Kidney epithelial cell (primary cell): ENCODE results near the gene ZDHHC4. TPM values are rescaled to one million over a fixed set of nuclear protein-coding genes. Genes with fewer than 3 reads are reported as not detected.

Experiments
- DNase-seq: peaks from one replicate; pipeline ENCODE4 v3.0.0-alpha.2; 2010; ENCODE audit warnings: low read depth
- H3K27me3 ChIP-seq: 2 replicates; pipeline ENCODE4 v1.6.0; 2011; ENCODE audit warnings: low read length; ENCODE audit not compliant: control insufficient read depth, insufficient read depth
- H3K36me3 ChIP-seq: 2 replicates; pipeline ENCODE4 v1.5.1; 2011; ENCODE audit warnings: low read length; ENCODE audit not compliant: control insufficient read depth, insufficient read depth
- H3K4me3 ChIP-seq: 2 replicates; pipeline ENCODE4 v1.5.1; 2011; ENCODE audit warnings: low read depth, mild to moderate bottlenecking, control low read depth, low read length
- CTCF ChIP-seq: IDR thresholded peaks from 2 replicates; pipeline ENCODE4 v1.5.1; 2011; ENCODE audit warnings: mild to moderate bottlenecking, moderate library complexity, low read length, control low read depth, inconsistent platforms; ENCODE audit not compliant: insufficient read depth, poor library complexity, severe bottlenecking
- total RNA-seq: library from RNA; depleted of rRNA; stranded (reverse); fragments of >200 nt; gene quantifications from 2 replicates; pipeline ENCODE4 v1.2.3, GENCODE V29; 2015

ZDHHC4 gene
- total RNA-seq, 1 donor from 2014 or later = 53.5 TPM

GRCh38 chr7:6532516-6532915 lies 44.7 kb upstream of the ZDHHC4 start:
- Histone ChIP-seq H3K4me3 (no peak overlapping the region), H3K36me3 (no peaks in the 10 kb centered on the region), H3K27me3 (peaks cover 50% of the 10 kb centered on the region)
- no peak for TF ChIP-seq CTCF
- DNase-seq = no peak

- no peaks in the 10 kb centered on the region for H3K36me3 ChIP-seq
- no peak overlapping the region for H3K4me3 ChIP-seq
- DNase-seq = no peak
- peaks cover 54% of the 10 kb centered on the region for H3K27me3 ChIP-seq
- TF ChIP-seq CTCF = no peak
Observed at GRCh38 chr7:6533893-6534495, 43.3 kb upstream of the ZDHHC4 start.

DNA sequence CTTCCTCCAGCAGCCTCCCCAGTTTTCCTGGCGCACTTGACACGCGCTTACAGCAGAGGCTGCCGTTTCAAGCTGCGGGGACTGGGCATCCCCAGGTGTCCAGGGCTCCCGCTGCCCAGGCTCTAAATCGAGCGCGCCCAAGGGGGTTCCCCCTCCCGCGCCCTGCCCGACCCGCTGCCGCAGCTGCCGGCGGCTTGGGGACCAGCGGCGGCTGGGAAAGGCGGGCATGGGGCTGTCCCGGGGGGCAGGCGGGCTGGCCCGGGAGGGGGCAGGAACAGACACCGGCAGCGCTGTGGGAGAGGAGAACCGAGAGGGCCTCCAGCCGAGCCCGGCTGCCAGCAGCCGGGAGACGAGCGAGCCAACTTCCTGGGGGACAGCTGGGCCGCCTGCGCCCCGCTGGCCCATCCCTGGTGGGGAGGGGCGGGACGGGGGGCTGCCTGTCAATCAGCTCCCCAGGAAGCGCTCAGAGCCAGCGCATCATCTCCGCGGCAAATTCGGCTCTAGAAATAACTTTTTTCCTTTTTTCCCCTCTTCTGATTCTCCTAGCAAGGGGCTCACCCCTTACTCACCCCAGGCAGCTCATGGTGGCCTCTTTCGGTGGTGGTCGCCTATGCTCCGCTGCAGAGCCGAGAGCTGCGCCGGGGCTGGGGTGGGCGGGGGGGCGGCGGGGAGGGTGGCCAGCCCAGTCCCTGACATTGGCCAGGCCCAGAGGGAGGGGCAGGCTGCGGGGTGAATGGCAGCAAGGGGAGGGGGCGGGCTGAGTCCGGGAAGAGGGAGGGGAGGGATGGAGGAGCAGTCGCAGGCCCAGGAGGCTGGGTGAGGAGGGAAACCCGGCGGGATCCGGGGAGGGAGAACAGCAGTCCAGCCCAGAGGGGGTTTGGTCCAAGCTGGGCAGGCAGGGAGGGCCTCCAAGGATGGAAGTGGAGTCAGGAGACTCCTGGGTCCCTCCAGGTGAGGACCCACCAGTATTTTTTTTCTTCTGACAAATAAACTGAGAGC lies 40.7 kb upstream of the ZDHHC4 start:
- Histone ChIP-seq H3K36me3 (no peaks in the 10 kb centered on the region), H3K27me3 (peaks cover 38% of the 10 kb centered on the region), H3K4me3 (peak overlapping the region; percentile 3)
- TF ChIP-seq CTCF = no peak
- DNase-seq = no peak

GRCh38 chr7:6542368-6542767 lies 34.9 kb upstream of the ZDHHC4 start:
- Histone ChIP-seq H3K4me3 (no peak overlapping the region), H3K36me3 (no peaks in the 10 kb centered on the region), H3K27me3 (peaks cover 8% of the 10 kb centered on the region)
- no peak for DNase-seq
- TF ChIP-seq CTCF = no peak

DNA sequence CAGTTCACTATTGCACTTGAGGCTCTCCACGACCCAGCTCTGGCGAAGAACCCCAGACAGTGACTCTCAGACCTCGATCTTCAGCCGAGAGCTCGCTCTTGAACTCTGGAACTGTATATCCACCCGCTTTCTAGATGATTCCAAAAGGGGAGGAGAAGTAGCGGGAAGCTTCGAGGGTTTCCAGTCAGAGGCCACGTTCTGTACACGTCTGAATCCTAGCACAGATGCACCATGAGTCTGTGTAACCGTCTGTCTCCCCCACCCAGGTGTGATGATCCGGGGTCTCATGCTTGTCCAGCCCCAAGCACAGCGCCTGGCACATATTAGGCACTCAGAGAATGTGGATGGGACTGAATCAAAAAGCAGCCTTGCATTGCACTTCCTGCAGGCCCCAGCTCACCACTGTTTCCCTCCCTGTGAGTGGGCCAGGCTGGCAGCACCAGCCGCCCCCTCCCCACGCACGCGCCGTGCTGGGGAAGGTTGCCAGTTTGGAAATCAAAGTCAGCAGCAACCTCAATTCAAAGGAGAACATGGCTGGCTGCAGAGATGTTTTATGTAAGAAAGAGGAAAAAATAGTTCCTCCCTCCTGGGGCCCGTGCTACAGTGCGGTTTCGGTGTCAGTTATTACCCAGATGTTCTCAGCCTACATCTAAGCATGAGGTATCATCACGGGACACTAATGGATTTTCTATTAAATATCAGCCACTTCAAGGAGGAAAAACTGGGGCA lies 31.7 kb upstream of the ZDHHC4 start:
- DNase-seq = no peak
- H3K36me3 ChIP-seq = no peaks in the 10 kb centered on the region
- H3K4me3 ChIP-seq = no peak overlapping the region
- H3K27me3 ChIP-seq = no peaks in the 10 kb centered on the region
- TF ChIP-seq CTCF = no peak
